T-helper 1 cell (primary cell): ENCODE measurements around the gene WSB1.

Source experiments
- DNase-seq, 5 donors: peaks; one replicate each; pipeline ENCODE4 v3.0.0-alpha.2; 2012 to 2020

The WSB1 gene

DNA sequence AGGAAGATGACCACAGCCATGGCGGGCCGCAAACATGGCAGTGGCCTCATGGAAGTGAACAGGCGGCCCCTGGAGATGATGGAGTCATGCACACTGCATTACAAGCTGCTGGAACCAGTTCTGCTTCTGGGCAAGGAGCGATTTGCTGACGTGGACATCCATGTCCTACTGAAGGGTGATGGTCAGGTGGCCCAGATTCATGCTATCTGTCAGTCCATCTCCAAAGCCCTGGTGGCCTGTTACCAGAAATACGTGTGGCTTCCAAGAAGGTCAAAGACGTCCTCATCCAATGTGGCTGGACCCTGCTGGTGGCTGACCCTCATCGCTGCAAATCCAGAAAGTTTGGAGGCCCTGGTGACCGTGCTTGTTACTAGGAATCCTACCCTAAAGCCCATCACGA lies 13.4 kb upstream of the WSB1 start:
- DNase-seq, result no peak

DNA sequence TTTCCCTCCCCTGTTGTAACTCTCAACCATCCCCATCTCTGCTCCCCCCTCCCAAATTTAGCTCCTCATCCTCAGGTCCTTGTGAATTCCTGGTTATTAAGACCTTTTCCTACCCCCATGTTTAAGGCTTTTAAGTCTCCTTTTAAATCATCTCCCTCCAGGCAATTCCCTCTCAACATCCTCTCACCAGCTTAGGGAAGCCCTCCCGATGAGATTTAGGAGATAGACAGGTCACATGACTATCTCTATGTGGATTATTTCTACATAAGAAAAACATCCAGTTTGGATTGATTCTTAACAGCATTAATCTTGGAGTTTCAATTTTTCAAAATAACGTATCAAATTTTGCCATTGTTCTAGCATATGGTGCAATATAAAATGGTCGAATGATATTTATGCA lies 12.5 kb upstream of the WSB1 start:
- DNase-seq, result no peak

DNA sequence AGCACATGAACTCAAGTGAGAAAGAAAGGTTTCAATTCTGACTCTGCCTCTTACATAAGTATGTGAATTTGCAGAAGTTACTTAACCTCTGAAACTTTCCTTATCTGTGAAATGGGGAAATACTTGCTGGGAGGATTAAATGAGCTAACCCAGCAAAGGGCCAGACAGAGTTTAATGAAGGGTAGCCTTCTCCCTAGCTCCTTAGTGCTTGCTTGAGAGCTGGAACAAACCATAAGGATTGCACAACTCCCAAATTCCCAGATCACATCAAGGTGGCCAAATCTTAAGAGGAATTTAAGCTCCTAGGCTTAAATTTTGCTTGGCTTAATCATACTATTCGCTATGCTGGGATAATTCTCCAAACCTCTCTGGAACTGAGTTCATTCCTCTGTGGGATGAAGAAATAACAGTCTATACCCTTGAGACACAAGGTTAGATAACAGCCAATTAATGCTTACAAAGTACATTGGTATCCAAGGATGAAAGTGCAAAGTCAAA lies 11.8 kb upstream of the WSB1 start:
- no peak for DNase-seq

DNA sequence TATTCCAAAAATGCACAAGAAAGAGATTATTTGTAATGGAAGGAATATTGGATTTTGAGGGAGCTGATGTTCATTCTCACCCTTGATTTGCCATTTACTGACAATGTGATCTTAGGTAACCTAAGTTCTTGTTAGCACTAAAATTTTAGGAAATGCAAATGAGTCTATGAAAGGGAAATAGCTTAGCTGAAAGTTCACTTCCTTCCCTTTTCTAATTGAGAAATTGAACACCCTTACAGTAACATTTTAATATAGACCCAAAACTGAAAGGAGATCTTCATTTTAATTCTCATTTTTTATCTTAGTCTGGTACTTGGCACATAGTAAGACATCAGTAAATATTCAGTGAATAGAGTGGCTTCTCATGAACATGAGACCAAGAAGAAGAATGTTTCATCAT lies 10.9 kb upstream of the WSB1 start:
- no peak for DNase-seq

DNA sequence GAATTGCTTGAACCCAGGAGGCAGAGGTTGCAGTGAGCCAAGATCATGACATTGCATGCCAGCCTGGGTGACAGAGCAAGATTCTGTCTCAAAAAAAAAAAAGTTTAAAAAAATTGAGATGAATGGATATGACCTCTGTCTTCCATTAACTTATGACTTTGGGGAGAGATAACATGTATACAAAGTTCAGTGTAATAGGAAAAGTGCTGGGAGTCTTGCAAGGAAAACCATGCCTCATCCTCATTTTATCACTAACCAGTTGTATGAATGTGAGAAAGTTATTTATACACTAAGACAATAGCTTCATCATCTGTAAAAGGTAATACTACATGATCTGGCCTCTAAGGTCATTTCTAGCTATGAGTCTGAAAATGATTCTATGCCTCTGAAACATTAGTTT lies 10.2 kb upstream of the WSB1 start:
- no peak for DNase-seq

DNA sequence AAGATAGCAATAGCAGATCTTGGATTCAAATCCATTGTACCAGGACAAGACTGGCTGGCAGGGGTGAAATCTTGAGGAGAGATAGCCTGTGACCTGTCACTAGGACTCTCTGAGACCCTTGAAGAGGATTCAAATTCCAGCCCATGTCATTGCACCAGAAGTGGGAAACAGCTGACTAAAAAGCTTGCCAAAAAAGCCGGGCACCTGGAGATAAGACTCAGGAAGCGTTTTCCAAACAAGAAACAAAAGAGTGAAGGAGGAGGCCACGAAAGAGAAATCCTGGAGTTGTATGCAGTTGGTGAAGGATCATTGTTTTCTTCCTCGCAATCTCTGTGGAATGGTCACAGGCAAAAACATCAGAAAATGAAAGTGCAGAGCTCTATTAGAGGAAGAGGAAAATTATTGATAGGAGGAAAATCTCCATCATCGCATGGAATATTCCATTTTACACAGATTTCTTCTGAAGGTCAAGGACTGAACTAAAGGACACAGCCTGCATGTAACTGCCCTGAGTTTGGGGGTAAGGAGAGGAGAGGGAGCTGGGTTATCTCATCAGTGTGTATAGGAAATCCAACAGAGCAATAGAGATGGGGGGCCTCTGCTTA lies 9.0 kb upstream of the WSB1 start:
- DNase-seq, result no peak

DNA sequence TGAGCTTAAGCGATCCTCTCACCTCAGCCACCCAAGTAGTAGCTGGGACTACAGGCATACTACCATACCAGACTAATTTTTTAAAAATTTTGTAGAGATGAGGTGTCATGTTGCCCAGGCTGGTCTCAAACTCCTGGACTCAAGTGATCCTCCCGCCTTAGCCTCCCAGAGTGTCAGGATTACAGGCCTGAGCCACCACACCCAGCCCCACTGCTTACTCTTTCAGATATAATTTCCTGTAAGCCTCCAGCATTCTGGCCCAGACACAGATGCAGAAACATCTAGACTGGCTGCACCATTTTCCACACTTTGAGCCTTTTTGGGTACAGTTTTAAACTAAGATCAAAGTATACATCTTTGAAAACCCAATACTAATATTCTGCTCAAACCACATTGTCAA lies 8.4 kb upstream of the WSB1 start:
- DNase-seq, result no peak

DNA sequence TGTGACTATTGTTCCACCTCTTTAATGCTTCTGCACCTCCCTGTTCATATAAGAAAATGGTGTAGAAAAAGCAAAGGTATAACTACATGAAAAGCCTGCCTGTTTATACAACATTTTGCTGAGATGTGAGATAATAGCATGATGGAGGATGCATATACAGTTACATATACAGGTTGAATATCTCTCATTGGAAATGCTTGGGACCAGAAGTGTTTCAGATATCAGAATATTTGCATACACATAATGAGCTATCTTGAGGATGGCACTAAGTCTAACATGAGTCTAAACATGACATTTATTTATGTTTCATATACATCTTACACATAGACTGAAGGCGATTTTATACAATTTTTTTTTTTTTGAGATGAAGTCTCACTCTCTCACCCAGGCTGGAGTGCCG lies 5.7 kb upstream of the WSB1 start:
- no peak for DNase-seq

DNA sequence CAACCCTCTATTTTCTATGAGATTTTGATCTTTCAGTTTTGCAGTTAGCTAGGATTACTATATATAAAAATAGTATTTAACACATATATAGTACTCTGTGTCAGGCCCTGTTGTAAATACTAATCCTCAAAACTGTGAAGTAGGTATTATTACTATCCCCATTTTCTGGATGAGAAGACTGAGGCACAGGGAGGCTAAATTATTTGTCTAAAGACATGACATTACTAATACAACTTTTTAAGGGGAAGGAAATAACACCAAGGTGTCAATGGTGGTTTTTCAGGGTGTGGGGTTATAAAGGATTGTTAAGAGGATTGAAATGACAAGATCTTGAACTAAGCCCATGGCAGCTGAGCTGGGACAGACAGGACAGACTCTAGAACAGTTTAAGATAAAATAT lies 4.1 kb upstream of the WSB1 start:
- no peak for DNase-seq

DNA sequence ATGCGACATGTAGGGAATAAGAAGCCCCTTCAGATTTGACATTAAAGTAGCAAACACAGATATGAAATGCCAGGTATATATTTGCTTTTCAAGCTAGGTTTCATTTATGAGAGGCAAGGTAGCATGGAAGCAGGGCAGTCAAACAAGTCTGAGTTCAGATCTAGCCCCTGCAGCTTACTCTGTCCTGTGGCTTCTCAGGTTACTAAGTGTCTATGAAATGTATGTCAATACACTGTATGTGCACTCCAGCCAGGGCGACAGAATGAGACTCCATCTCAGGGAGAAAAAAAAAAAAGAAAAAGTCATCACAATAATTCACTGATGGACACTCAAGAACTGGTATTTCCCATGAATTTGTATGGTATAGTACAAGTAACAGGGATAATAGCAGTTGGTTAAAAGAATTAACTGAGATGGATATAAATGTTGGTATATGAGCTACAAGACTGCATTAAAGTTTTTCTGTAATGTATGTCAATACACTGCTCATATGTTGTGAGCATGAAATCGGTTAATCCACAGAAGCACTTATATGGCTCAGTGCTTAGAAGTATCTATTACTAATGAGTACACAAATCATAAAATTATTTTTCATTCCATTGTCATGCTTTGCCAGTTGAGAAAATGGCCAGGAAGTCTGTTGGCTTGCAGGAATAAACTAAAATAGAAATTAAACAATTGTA lies 2.9 kb upstream of the WSB1 start:
- no peak for DNase-seq

DNA sequence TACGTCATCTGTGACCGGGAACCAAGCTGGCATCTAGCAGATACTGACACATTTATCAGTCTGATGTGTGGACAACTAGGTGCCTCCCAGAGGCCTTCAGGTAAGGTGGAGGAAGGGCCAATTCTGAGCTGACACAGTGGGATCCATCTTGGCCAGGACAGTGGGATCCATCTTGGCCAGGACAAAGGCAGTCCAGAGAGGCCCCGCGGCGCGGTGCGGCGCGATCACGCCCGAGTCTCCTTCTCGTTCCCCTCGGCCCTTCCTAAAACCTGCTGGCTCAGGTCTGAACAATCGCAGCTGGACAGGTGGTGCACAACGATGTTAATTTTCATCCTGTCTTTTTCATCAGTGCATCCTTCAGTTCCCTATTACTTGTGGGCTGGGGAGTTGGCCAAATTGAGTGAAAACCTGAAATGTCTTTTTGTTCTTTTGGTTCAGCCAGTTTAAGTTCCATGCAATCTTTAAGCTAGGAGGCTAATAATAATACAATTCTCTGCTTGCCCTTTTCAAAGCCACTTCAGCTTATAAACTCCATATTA lies 486 bp upstream of the WSB1 start:
- DNase-seq, result peak in 2 of 5 donors; percentile 4 to 10

DNA sequence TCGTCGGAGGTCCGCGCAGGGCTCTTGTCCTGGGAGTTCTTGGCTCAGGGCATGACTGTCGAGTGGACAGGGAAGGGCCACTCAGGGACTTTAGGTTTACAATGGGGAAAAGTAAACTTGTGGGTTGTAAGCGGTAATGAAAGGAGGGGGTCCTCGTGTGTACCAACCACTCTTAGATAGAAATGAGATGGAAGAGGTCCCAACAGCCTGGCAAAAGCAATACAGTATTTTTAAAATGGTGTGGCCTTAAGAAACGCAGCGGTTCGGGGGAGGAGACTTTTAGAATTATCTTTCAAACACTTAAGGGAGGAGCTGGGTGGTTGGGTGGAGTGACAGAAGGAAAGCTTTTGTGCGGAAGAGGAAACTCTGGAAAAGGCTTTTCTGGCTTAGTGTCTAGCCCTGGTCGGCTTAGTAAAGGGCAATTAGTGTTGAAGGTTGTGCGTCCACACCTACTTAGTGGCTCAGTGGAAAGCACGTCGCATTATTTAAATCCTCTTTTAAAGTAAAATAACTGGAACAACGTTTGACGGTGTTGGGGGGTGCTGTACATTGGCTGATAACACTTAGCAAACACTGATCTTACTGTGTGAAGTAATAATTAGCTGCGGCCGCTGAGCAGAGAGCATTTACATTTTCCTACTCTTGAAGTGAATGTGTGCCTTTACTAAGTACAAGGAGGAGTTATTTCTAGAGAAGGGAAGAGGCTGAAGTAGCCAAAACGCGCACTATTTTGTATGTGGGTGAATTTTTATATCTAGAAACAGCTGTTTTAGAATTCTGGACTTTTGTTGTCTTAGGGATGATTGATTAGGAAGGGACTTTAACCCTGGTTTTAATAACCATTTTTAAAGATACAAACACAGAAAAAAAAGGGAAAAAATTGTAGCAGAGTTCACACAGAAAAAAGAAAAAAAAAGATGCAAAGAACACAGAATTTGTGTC lies 1.0 kb downstream of the WSB1 start:
- DNase-seq, result peak; percentile 15 to 66 (median 38)

DNA sequence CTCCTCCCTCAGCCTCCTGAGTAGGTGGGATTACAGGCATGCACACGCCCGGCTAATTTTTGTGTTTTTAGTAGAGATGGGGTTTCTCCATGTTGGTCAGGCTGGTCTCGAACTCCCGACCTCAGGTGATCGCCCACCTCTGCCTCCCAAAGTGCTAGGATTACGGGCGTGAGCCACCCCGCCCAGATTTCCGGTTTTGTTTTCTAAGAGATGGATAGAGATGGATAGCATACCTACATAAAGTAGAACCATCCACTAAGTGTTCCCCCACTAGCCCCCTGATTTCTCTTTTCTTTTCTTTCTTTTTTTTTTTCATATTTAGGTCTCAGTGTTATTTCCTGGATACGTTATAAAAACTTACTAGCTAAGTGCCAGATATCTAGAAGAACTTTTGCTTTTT lies 2.0 kb downstream of the WSB1 start:
- no peak for DNase-seq

DNA sequence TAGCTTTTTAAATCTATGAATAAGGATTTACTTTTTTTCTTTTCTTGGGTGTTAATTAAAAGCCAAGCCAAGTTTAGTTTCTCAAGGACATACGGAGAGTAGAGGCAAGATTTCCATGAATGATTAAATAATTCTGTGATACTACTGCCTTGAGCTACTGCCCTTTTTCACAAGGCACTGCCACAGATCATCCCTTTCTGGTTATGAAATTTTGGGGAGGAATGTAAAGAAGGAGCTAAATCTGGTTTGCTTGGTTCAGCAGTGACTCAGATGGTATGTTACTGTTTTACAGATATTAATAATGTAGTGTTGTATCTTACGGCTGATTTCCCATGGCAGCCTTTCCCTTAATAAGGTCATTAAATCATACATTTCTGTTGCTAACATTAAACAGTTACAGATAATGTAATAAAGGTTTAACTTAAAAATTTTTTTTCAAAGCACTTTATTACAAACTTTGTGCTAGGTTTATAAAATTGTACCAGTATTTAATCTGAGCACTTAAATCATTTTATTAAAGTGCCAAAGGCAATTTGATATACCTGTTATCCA lies 2.6 kb downstream of the WSB1 start:
- peak in 1 of 5 donors; percentile 4 for DNase-seq

DNA sequence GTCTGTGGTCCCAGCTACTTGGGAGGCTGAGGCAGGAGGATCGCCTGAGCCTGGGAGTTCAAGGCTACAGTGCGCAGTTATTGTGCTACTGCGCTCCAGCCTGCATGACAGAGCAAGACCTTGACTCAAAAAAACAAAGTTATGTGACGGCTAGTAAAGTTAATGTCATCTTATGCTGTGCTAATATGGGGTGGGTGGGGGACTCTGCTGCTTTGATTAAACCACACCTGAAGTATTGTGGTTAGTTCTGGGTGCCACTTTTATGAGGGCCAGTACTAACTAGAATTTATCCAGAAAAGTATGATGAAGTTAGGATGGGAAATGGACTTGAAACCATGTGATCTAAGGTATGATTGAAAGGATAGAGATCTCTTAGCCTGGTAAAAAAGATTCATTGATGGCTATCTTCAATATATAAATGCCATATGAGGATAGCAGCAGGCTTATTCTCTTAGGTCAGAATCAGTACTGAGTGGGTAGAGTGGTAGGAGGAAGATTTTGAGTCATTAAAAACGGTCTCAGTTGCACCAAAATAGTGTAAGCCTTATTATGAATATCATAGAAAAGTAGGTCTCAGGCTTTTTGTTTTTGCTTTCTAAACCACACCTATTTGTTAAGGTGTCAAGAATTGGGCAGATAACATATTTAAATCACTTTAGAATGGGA lies 5.6 kb downstream of the WSB1 start:
- no peak for DNase-seq

DNA sequence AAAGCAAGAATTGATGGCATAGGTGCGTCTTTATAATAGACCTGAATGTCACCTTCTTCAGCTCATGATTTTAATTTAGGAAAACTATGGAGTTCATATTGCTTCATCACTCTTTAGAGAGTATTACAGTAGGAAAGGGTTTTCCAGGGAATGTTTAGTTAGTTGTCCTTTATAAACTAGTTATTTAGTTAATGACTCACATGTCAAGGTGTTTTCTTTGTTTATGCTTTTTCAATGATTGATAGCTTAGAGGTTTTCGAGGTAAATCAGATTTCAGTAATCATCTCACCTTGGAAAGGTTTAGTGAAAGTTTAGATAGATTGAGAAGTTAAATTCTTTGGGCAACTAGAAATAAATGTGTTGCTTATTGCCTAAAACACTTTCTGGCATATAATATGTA lies 9.8 kb downstream of the WSB1 start:
- DNase-seq, result no peak

DNA sequence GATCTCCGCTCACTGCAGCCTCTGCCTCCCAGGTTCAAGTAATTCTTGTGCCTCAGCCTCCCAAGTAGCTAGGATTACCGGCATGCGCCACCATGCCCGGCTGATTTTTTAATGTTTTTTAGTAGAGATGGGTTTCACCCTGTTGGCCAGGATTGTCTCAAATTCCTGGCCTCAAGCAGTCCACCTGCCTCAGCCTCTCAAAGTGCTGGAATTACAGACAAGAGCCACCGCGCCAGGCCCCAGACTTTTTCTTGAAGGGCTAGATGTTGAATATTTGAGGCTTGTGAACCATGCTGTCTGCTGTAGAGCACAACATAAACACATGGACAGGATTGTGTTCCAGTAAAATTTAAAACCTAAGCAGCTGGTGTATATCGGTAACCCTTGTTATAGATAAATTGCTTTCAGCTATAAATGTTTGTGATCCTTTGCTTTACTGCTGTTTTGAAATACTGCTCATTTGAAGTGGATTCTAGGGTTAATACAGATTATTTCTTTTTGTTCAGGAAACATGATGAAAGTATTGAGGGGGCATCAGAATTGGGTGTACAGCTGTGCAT lies 12.4 kb downstream of the WSB1 start:
- no peak for DNase-seq

DNA sequence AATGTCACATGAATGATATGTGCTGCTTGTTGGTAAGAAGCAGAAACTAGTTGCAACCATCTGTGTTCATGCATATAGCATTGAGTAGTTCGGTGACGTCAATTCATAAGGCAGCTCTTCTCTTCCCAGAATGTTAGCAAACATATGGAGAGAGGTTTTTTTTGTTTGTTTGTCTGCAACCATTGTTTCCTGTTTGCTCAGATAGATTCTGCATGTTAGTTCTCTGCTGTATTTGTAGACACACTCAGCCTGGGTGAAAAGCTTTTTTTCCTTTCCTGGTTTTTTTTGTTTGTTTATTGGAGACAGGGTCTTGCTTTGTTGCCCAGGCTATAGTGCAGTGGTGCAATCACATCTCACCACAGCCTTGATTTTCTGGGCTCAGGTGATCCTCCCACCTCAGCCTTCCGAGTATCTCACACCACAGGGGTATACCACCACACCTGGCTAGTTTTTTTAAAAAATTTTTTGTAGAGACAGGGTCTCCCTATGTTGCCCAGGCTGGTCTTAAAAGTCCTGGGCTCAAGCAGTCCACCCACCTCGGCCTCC lies 16.7 kb downstream of the WSB1 start:
- DNase-seq, result no peak

DNA sequence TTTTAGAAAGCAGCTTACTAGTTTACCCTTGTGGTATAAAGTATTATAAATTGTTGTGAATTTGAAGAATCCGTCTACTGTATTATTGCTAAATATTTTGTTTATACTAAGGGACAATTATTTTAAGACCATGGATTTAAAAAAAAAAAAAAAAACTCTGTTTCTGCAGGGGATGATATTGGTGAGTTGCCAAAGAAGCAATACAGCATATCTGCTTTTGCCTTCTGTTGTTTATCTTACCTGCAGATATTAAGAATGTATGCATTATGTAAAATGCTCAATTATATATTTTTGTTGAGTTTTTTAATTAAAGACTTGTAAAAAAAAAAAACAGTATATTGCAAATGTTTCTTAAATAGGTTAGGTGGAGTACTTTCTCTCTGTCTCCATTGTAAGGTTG lies 19.4 kb downstream of the WSB1 start:
- DNase-seq, result no peak

DNA sequence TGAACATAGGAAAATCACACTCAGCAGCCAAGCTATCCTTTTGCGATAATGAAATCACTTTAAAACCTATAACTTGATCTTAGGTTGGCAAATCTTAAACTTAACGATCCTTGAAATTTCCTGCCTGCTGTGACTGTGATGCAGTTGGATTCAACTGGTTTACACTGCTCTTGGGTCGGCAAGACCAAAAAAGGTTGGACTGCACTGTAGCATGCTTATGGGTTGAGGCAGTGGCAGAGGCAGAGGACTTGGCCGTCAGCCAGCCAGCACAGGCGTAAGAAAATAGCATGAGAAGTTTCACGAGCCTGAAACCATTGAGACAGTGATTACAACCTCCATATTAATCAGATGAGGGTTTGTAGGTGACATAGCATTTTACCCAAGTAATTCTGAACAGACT lies 21.4 kb downstream of the WSB1 start:
- DNase-seq, result no peak

DNA sequence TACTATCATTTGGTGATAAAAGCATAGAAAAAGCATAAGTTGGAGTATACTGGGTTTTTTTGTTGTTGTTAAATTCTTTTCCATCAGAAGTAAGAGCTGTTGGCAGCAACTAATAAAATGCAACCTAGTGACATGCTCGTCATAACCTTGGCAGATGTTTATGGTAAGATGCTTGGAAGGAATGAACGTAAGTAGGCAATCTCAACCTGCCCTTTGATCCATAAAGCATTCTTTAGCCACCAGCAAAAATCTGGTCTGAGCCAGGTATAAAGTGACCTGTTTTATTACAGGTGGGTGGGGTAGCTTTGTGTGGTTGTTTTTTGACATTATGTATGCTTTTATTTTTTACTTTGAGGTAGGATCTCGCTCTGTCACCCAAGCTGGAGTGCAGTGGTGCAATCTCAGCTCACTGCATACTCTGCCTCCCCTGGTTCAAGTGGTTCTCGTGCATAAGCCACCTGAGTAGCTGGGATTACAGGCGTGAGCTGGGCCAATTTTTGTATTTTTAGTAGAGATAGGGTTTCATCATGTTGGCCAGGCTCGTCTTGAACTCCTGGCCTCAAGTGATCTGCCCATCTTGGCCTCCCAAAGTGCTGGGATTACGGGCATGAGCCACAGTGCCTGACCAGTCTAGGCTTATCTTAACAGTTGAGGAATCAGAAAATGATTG lies 22.0 kb downstream of the WSB1 start:
- no peak for DNase-seq
